ENCODE measurements around the gene FBXL16. TPM values are rescaled to one million over a fixed set of nuclear protein-coding genes. Genes with fewer than 3 reads are reported as not detected.

The FBXL16 gene
- total RNA-seq, 2 experiments from 2014 or later, result 15.9 to 21.8 TPM

DNA sequence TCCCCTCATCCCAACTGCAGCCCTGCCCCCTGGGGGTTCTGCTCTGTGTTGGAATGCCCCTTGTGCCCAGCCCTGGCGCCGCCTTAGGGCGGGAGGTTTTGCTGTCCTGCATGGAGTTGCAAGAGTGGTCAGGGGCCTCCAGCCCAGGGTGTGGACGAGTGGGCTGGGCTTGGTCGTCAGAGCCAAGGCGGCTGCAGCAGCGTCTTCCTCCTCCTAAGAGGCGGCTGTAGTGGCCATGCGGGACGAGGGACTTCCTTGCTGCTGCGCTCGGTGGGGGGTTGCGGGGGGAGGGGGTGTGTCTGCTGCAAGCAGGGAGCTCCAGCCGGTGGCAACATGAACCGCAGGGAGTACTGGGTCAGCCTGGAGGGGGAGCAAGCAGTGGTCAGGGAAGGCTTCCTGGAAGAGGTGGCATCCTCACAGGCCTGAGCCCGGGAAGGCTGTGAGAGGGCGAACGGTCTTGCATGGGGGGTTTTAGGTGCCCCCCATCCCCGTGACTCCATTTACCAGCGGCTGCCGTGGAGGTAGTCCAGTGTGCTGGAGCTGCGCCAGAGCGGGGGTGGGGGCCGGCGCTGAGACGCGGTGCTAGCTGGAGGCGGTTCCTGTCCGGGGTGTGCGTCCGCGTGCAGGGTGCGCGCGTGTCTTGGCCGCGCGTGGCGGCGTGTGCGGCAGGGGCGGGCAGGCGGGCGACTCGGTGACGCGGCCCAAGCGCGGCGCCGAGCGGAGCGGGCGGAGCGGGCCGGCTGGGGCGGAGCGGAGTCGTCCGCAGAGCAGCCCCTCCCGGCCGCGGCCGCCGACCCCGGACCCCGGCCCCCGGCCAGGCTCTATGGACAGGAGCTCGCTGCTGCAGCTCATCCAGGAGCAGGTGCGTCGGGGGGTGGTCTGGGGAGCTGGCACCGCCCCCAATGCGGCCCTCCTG is 30.4 kb downstream of the FBXL16 start, which contains the start of gene RHBDL1:
Gene RHBDL1 (plus strand): TSS at position 704 of the 916 bp plus-strand sequence. CDS start 120 bp downstream, at position 824.
- Mint-ChIP-seq H3K9me3 (no peaks in the 10 kb centered on the region), H3K36me3 (no peaks in the 10 kb centered on the region), H3K4me3 (peak within 1 kb of the TSS; percentile 19), H3K27me3 (peaks cover 7% of the 10 kb centered on the region), H3K27ac (no peak within 1 kb of the TSS), H3K4me1 (peaks cover 2% of the 10 kb centered on the region)
- no peak for ATAC-seq (ENCODE audit: low read depth)
- POLR2A ChIA-PET, result interaction anchor here (0.6 to 0.7 kb wide), 2 partner anchors 304 to 1108 kb away, joined by 3 read pairs; partner anchors contain the start of genes NUBP2 and SPSB3
- no peak for DNase-seq

DNA sequence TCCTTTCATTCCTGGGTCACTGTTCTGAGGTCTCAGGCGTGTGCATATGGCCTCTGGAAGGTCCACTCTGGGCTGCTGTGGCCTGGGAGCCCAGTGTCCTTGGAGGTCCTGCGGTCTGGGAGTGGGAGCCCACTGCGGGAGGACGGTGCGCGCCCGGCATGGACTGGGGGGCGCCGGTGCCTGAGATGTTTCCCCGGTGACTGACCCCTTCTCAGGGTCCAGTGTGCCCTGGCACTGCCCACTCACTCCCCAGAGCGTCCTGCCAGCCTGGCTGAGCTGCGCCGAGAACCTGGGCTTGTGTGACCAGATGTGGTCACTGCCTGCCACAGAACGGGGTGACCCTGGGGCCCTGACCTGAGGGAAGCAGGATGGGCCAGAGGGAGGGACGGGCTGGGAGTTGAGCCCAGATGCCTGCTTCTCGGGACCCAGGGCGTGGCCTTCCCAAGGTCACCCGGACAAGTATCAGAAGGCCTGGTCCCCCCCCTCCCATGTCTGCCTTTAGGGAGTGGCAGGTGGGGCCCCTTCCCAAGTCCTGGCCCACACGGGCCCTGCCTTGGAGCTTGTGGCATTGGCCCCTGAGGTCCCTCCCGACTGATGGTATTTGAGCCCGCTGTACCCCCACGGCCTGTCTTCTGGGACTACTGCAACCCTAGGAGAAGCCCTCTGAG is 31.3 kb downstream of the FBXL16 start:
- Mint-ChIP-seq H3K27me3 (peaks cover 7% of the 10 kb centered on the region), H3K27ac (no peak overlapping the region), H3K36me3 (no peaks in the 10 kb centered on the region), H3K9me3 (no peaks in the 10 kb centered on the region), H3K4me3 (no peak overlapping the region), H3K4me1 (peaks cover 2% of the 10 kb centered on the region)
- ATAC-seq (ENCODE audit: low read depth), result no peak
- POLR2A ChIA-PET, result no interaction called here
- DNase-seq, result no peak

DNA sequence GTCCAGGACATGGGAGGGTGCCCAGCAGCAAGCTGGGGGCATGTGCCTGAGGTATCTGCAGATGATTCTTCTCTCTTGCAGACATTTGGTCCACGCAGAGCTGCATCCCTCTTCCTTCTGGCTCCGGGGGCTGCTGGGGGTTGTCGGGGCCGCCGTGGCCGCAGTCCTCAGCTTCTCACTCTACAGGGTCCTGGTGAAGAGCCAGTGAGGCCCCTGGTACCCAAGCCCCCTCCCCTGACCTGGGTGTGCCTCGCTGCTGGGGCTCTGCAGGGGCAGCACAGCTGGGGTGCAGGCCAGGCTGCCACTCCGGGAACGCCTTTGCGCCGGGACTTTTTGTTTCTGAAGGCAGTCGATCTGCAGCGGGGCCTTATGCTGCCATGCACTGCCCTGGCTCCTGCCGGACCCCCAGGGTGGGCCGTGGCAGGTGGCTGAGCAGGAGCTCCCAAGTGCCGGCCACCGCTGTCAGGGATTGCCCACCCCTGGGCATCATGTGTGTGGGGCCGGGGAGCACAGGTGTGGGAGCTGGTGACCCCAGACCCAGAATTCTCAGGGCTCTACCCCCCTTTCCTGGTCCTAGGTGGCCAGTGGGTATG is 32.1 kb downstream of the FBXL16 start:
- H3K27ac Mint-ChIP-seq, result no peak overlapping the region
- H3K36me3 Mint-ChIP-seq, result no peaks in the 10 kb centered on the region
- peaks cover 7% of the 10 kb centered on the region for H3K27me3 Mint-ChIP-seq
- ATAC-seq (ENCODE audit: low read depth) (no peak), DNase-seq (no peak)
- POLR2A ChIA-PET, result no interaction called here
- H3K4me1 Mint-ChIP-seq, result peaks cover 5% of the 10 kb centered on the region
- no peaks in the 10 kb centered on the region for H3K9me3 Mint-ChIP-seq
- H3K4me3 Mint-ChIP-seq, result no peak overlapping the region

DNA sequence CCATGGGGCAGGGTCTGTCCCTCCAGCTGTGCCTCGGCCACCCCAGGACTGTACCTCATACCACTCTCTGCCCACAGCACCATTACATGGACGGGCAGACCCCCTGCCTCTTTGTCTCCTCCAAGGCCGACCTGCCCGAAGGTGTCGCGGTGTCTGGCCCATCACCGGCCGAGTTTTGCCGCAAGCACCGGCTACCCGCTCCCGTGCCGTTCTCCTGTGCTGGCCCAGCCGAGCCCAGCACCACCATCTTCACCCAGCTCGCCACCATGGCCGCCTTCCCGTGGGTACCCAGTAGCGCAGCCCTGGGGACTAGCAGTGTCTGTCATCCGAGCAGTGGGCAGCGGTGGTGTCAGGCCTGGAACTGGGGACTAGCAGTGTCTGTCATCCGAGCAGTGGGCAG is 32.8 kb downstream of the FBXL16 start:
- peaks cover 7% of the 10 kb centered on the region for H3K27me3 Mint-ChIP-seq
- DNase-seq (no peak), ATAC-seq (ENCODE audit: low read depth) (no peak)
- POLR2A ChIA-PET, result no interaction called here
- no peaks in the 10 kb centered on the region for H3K9me3 Mint-ChIP-seq
- no peak overlapping the region for H3K4me3 Mint-ChIP-seq
- H3K27ac Mint-ChIP-seq, result no peak overlapping the region
- peaks cover 5% of the 10 kb centered on the region for H3K4me1 Mint-ChIP-seq
- H3K36me3 Mint-ChIP-seq, result no peaks in the 10 kb centered on the region

DNA sequence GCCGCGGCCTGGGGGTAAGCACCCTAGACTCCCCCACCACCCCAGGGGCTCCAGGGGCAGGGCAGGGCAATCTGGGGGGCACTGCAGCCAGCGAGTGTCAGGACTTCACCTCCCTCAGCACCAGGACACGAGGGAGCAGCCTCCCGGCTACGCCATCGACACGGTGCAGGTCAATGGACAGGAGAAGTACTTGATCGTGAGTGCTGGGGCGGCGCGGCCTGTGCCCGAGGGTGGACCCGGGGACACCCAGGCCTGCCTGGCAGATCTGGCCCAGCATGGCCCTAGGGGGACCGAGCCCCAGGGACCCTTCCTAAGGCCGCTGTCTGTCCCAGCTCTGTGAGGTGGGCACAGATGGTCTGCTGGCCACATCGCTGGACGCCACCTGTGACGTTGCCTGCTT is 33.2 kb downstream of the FBXL16 start:
- H3K9me3 Mint-ChIP-seq, result no peaks in the 10 kb centered on the region
- no peaks in the 10 kb centered on the region for H3K36me3 Mint-ChIP-seq
- no peak overlapping the region for H3K27ac Mint-ChIP-seq
- H3K27me3 Mint-ChIP-seq, result peaks cover 7% of the 10 kb centered on the region
- ATAC-seq (ENCODE audit: low read depth) (no peak), DNase-seq (no peak)
- H3K4me3 Mint-ChIP-seq, result no peak overlapping the region
- H3K4me1 Mint-ChIP-seq, result peaks cover 5% of the 10 kb centered on the region
- POLR2A ChIA-PET, result no interaction called here

DNA sequence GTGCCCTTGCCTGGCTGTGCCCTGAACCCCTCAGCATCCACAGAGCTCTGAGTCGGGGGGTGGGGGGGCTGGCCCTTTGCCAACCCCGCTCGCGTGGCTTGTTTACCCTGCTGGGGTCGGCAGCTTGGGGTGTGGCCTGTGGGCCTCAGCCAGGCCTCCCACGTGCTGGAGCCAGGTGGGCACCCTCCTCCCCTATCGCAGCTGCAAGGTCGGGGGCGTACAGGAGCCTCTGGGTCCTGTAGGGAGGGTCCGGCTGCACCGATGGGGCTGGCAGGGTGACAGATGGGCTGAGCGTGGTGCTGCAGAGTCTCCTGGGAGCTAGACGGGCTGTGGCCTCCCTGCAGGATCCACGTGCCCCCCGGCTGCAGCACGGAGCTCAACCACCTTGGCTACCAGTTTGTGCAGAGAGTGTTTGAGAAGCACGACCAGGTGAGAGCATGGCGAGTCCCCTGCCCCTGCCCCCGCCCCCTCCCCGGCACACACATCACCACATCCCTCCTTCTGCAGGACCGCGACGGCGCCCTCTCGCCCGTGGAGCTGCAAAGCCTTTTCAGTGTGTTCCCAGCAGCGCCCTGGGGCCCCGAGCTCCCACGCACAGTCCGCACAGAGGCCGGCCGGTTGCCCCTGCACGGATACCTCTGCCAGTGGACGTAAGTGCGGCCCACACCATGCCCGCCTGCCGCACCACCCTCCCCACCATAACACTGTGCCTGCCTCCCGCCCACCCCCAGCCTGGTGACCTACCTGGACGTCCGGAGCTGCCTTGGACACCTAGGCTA is 34.1 kb downstream of the FBXL16 start:
- no peak for DNase-seq
- Mint-ChIP-seq H3K4me3 (no peak overlapping the region), H3K9me3 (no peaks in the 10 kb centered on the region), H3K27me3 (peaks cover 4% of the 10 kb centered on the region), H3K27ac (no peak overlapping the region), H3K4me1 (peaks cover 5% of the 10 kb centered on the region), H3K36me3 (no peaks in the 10 kb centered on the region)
- POLR2A ChIA-PET, result interaction anchor here (0.6 kb wide), 1 partner anchor 9 kb away, joined by 3 read pairs; the partner anchor contains the start of gene STUB1
- no peak for ATAC-seq (ENCODE audit: low read depth)

DNA sequence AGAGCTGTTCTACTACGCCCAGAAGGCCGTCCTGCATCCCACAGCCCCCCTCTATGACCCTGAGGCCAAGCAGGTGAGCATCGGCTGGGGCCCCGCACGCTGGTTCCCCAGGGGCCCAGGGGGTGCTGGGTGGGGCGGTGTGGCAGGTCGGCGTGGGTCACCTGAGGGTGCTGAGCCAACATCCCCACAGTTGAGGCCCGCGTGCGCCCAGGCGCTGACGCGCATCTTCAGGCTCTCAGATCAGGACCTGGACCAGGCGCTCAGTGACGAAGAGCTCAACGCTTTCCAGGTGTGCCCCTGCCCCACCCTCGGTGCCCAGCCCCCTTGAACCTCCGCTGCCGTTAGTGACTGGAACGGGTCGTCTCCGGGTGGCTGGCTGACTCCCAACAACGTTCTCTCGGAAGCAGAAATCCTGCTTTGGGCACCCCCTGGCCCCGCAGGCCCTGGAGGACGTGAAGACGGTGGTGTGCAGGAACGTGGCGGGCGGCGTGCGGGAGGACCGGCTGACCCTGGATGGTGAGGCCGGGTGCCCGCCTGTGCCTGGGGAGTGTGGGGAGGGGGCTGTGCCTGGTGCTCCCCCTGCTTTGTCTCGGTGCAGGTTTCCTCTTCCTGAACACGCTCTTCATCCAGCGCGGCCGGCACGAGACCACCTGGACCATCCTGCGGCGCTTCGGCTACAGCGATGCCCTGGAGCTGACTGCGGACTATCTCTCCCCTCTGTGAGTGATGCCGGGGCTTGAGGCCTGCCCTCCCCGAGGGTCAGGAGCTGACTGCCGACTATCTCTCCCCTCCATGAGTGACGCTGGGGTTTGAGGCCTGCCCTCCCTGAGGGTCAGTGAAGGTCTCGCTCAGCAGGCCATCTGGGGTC is 34.9 kb downstream of the FBXL16 start:
- POLR2A ChIA-PET, result interaction anchor here (0.6 kb wide), 1 partner anchor 10 kb away, joined by 3 read pairs; the partner anchor contains the start of gene STUB1
- Mint-ChIP-seq H3K27me3 (peaks cover 4% of the 10 kb centered on the region), H3K4me1 (peaks cover 5% of the 10 kb centered on the region), H3K4me3 (no peak overlapping the region), H3K27ac (no peak overlapping the region), H3K9me3 (no peaks in the 10 kb centered on the region), H3K36me3 (no peaks in the 10 kb centered on the region)
- DNase-seq, result no peak
- no peak for ATAC-seq (ENCODE audit: low read depth)

DNA sequence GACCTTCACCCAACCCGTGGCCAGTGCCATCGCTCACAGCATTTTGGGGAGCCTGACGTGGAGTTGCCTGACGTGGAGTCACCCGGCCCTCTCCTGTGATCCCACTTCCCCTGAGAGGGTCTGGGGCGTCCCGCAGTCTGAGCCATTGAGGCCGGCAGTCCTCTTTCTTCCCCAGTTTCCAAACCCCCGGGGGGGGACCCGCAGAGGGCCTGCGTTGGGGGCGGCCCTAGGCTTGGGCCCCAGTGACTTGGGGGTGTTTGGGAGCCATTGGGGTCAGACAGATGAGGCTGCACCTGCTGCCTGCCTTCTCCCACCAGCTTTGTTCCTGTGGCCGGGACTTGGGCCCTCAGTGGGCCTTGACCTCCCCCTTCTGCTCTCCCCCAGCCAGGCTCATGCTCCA is 35.9 kb downstream of the FBXL16 start:
- ATAC-seq (ENCODE audit: low read depth) (no peak), DNase-seq (no peak)
- Mint-ChIP-seq H3K4me3 (peak overlapping the region; percentile 22), H3K4me1 (peaks cover 4% of the 10 kb centered on the region), H3K27me3 (no peaks in the 10 kb centered on the region), H3K27ac (peak overlapping the region; percentile 9), H3K9me3 (no peaks in the 10 kb centered on the region), H3K36me3 (no peaks in the 10 kb centered on the region)
- POLR2A ChIA-PET, result interaction anchor here (2.3 kb wide), 1 partner anchor 10 kb away, joined by 18 read pairs; the partner anchor contains the start of gene STUB1

DNA sequence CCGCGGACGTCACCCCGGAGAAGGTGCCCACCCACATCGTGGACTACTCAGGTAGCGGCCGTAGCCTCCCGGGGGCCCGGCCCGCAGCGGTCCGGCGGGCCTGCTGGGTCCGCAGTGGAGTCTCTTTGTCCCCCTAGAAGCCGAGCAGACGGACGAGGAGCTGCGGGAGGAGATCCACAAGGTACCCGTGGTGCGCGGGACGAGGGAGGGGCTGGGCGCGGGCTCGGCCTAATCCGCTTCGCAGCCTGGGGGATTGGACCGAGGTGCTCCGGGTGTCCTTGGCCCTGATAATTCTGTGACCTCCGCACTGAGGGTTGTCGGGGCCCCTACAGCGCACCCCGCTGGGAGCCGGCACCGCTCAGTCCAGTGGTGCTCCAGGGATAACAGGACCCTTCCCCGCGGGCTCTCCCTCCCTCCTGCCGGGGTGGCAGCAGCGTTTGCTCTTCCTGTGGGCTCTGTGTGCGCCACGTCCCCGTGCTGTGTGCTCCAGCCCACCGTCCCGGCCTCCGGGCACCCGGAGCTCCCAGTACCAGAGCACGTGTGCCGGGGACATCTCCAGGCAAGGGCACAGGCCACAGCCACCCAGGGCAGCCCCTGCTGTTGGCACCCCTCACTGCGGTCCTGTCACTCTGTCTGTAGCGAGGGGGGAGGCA is 37.0 kb downstream of the FBXL16 start:
- peak; percentile 3 for ATAC-seq (ENCODE audit: low read depth)

DNA sequence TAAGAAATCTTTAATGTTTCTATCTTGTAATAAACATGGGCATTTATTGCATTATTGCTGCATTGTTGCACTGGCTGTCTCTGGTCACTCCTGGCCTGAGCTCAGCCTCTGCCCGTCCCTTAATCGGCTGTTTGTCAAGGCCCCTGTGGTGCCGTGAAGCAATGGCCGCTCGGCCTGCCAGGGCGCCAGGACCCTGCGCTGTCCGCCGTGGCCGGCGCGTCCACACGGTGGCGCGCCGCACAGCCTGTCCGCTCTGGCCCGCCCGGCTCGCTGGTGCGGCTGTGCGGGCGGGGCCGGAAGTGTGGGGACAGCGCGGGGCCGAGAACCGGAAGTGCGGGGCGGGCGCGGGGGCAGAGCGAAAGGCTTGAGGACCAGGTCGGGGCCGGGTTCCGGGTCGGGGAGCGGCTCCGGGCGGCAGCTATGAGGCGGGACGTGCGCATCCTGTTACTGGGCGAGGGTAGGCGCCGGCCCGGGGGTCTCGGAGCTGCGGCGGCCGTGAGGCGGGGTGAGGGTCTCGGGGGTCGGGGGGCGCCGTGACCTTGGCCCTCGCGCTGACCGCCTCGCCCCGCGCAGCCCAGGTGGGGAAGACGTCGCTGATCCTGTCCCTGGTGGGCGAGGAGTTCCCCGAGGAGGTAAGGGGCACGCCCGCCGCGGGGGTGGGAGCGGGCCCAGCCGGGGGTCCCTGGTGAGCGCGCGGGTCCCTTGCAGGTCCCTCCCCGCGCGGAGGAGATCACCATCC is 37.7 kb downstream of the FBXL16 start, which contains the start of gene RHOT2:
Gene RHOT2 (plus strand): TSS at position 353 of the 739 bp plus-strand sequence. CDS start 68 bp downstream, at position 421.
- peak; percentile 92 for ATAC-seq (ENCODE audit: low read depth)
- peak; percentile 97 for DNase-seq
- Mint-ChIP-seq H3K4me1 (peaks cover 4% of the 10 kb centered on the region), H3K9me3 (no peaks in the 10 kb centered on the region), H3K36me3 (peaks cover 1% of the 10 kb centered on the region), H3K27ac (peak within 1 kb of the TSS; percentile 84), H3K4me3 (peak within 1 kb of the TSS; percentile 78), H3K27me3 (no peaks in the 10 kb centered on the region)
- POLR2A ChIA-PET, result interaction anchor here (0.5 to 2.5 kb wide), 8 partner anchors 11 to 434 kb away, joined by 3 to 18 read pairs (median 4); partner anchors contain the start of genes CIAO3, METTL26, STUB1 and WDR24

More for the DNA sequence above, 37.0 kb downstream of the FBXL16 start:
- Mint-ChIP-seq H3K4me1 (peaks cover 4% of the 10 kb centered on the region), H3K27ac (peak overlapping the region; percentile 61), H3K36me3 (no peaks in the 10 kb centered on the region), H3K27me3 (no peaks in the 10 kb centered on the region), H3K4me3 (peak overlapping the region; percentile 78), H3K9me3 (no peaks in the 10 kb centered on the region)
- POLR2A ChIA-PET, result interaction anchor here (0.5 to 2.5 kb wide), 6 partner anchors 11 to 92 kb away, joined by 3 to 18 read pairs (median 6); partner anchors contain the start of genes MSLN, STUB1, WDR24 and WDR90
- peak; percentile 58 for DNase-seq
